Panc1 (cell line): ENCODE results near the gene WDR27. TPM values are rescaled to one million over a fixed set of nuclear protein-coding genes. Genes with fewer than 3 reads are reported as not detected.

Experiments
- ATAC-seq: fragments of 200-7000 bp; cut with Tn5 transposase; 2 replicates; pipeline ENCODE4 v1.9.1; 2020; ENCODE audit warnings: mild to moderate bottlenecking, moderate library complexity
- BruUV-seq: library from RNA; stranded (reverse); fragments of 400-500 nt; replicated peaks from 2 replicates; lab custom pipeline; 2021; lab: Mats Ljungman, UMichigan
- CTCF ChIA-PET: fragments of 300-600 bp; sonication (Branson Sonifier 250); formaldehyde crosslinking; loops from one replicate; lab custom pipeline; 2022; ENCODE audit warnings: antibody characterized with exemption; lab: Charles Lee
- POLR2A ChIA-PET: fragments of 300-600 bp; sonication (Branson Sonifier 250); formaldehyde crosslinking; loops from one replicate; lab custom pipeline; 2022; ENCODE audit warnings: antibody characterized with exemption; lab: Charles Lee
- DNase-seq: peaks from one replicate; pipeline ENCODE4 v3.0.0-alpha.2; 2010; ENCODE audit warnings: low read depth, low spot score
- H3K27ac ChIP-seq: 2 replicates; pipeline ENCODE4 v1.5.1; 2011; ENCODE audit warnings: mild to moderate bottlenecking, low read length, inconsistent platforms
- H3K27me3 ChIP-seq: fragments of 200-500 bp; sonication (Bioruptor generic); 2 replicates; pipeline ENCODE4 v1.6.0; 2014; ENCODE audit warnings: low read length, inconsistent platforms; ENCODE audit not compliant: control insufficient read depth, insufficient read depth
- H3K36me3 ChIP-seq: fragments of 200-500 bp; sonication (Bioruptor generic); 2 replicates; pipeline ENCODE4 v1.5.1; 2014; ENCODE audit warnings: inconsistent platforms, mild to moderate bottlenecking, low read length, moderate library complexity; ENCODE audit not compliant: control insufficient read depth, insufficient read depth
- H3K4me1 ChIP-seq: 2 replicates; pipeline ENCODE4 v1.5.1; 2011; ENCODE audit warnings: inconsistent platforms, mild to moderate bottlenecking, low read length, moderate library complexity; ENCODE audit not compliant: control insufficient read depth, insufficient read depth
- H3K4me3 ChIP-seq, 2 experiments: 2 replicates each; pipeline ENCODE4 v1.5.1; 2011 to 2012; ENCODE audit warnings: low read depth in 2 of 2, low read length in 2 of 2, mild to moderate bottlenecking in 2 of 2, inconsistent platforms in 1 of 2, moderate library complexity in 1 of 2
- H3K9me3 ChIP-seq: fragments of 200-500 bp; sonication (Bioruptor generic); 2 replicates; pipeline ENCODE4 v1.5.1; 2014; ENCODE audit warnings: low read depth, mild to moderate bottlenecking, inconsistent platforms, low read length, moderate library complexity; ENCODE audit not compliant: control insufficient read depth, insufficient read depth
- CTCF ChIP-seq: fragments of 450-650 bp; IDR thresholded peaks from 2 replicates; pipeline ENCODE4 v1.5.1; 2017; ENCODE audit warnings: mild to moderate bottlenecking
- POLR2AphosphoS5 ChIP-seq: IDR thresholded peaks from 2 replicates; pipeline ENCODE4 v1.6.1; 2012; ENCODE audit warnings: mild to moderate bottlenecking, low read depth, low read length, moderate library complexity
- REST ChIP-seq, 2 experiments: IDR thresholded peaks; 2 replicates each; pipeline ENCODE4 v1.6.1; 2011 to 2012; ENCODE audit warnings: low read depth in 2 of 2, control low read depth in 1 of 2, low read length in 1 of 2, mild to moderate bottlenecking in 1 of 2, moderate library complexity in 1 of 2; ENCODE audit not compliant: insufficient read depth in 1 of 2
- SIN3A ChIP-seq: IDR thresholded peaks from 2 replicates; pipeline ENCODE4 v1.6.1; 2012; ENCODE audit warnings: low read depth, mild to moderate bottlenecking, low read length, moderate library complexity, borderline replicate concordance; ENCODE audit not compliant: insufficient read depth
- TCF7L2 ChIP-seq: IDR thresholded peaks from 2 replicates; pipeline ENCODE4 v1.6.1; 2011; ENCODE audit warnings: mild to moderate bottlenecking, low read depth, low read length, inconsistent platforms
- in situ Hi-C: cut with HindIII; loops from 2 replicates; pipeline ENCODE4 v1.10.0; 2016; ENCODE audit warnings: low sequenced_read_pairs, low pct_unique_long_range_greater_than_20kb
- intact Hi-C: fragments of 100-400 bp; cut with micrococcal nuclease; formaldehyde crosslinking; loops from one replicate; pipeline ENCODE4 v1.10.0; 2022; ENCODE audit not compliant: unreplicated experiment
- total RNA-seq: library from RNA; stranded (reverse); gene quantifications from one replicate; pipeline ENCODE4 v1.2.1, GENCODE V29; 2021; ENCODE audit not compliant: unreplicated experiment

Gene WDR27
- total RNA-seq, 1 experiment from 2014 or later: 56.3 TPM

GRCh38 chr6:169583886-169584541 is 117.8 kb downstream of the WDR27 start:
- in situ Hi-C loops (no loop called here), intact Hi-C loops (no loop called here)
- H3K9me3 ChIP-seq: peaks cover 3% of the 10 kb centered on the region; the same call in 1 of the 2 replicates
- H3K27me3 ChIP-seq: no peaks in the 10 kb centered on the region
- ChIA-PET CTCF (no interaction called here), POLR2A (interaction anchor here (0.6 kb wide), 2 partner anchors 362 to 1372 kb away, joined by 3 to 4 read pairs; no protein-coding TSS in a partner anchor)
- no peak for DNase-seq
- H3K36me3 ChIP-seq: no peaks in the 10 kb centered on the region
- no peak for ATAC-seq
- H3K4me3 ChIP-seq: no peak overlapping the region
- no peak for TF ChIP-seq REST (IDR thresholded peaks at IDR 0.05; ENCODE audit: insufficient read depth in 1 of 2, low read depth in 2 of 2, low read length in 1 of 2)
- no peak for TF ChIP-seq CTCF
- BruUV-seq: no TSS peak
- no peaks in the 10 kb centered on the region for H3K4me1 ChIP-seq
- H3K27ac ChIP-seq: no peak overlapping the region

DNA sequence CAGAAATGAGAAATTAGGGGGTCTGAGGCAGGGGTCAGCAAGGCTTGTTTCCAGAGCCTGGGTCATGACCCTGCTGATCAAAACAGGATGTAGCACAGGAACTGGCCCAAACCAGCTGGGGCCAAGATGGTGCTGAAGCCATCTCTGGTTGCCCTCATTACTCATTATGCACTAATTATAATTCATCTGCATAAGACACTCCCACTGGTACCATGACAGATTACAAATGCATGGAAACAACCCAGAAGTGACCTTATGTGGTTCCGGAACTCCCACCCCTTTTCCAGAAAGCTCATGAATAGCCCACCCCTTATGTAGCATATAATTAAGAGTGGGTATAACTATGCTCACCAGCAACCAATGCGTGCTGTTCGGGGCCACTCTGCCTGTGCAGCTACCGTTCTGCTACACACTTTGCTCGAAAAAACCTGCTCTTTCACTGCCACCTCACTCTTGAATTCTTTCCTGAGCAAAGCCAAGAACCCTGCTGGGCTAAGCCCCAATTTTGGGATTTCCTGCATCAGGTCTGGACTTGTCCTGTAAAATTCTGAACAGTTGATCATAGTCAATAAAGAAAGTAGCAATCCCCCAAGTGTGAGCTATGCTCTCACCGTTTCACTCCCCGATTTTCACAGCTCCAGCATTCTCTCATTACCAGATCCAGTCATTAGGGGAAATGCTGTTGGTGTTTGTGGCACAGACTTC is 122.3 kb downstream of the WDR27 start:
- Histone ChIP-seq H3K27me3 (no peaks in the 10 kb centered on the region), H3K27ac (no peak overlapping the region), H3K4me3 (no peak overlapping the region), H3K4me1 (no peaks in the 10 kb centered on the region), H3K9me3 (no peaks in the 10 kb centered on the region), H3K36me3 (no peaks in the 10 kb centered on the region)
- ChIA-PET CTCF (no interaction called here), POLR2A (no interaction called here)
- no TSS peak for BruUV-seq
- no peak for DNase-seq
- no peak for TF ChIP-seq SIN3A
- TF ChIP-seq TCF7L2: no peak
- no peak for TF ChIP-seq REST (IDR thresholded peaks at IDR 0.05; ENCODE audit: insufficient read depth in 1 of 2, low read depth in 2 of 2, low read length in 1 of 2)
- TF ChIP-seq CTCF: no peak
- TF ChIP-seq POLR2AphosphoS5: no peak
- ATAC-seq: no peak
- in situ Hi-C loops (no loop called here), intact Hi-C loops (no loop called here)
